Measurements from ENCODE around the gene RNPEPL1. TPM values are rescaled to one million over a fixed set of nuclear protein-coding genes. Genes with fewer than 3 reads are reported as not detected.

Gene RNPEPL1
- total RNA-seq, 3 donors from 2014 or later = 22.4 to 57.9 (median 42.3) TPM

- Histone ChIP-seq H3K4me1 (peaks cover 2 to 7% of the 10 kb centered on the region in 2 donors), H3K36me3 (no peaks in the 10 kb centered on the region), H3K9me3 (no peaks in the 10 kb centered on the region), H3K27me3 (no peaks in the 10 kb centered on the region), H3K4me3 (no peak overlapping the region), H3K27ac (peak overlapping the region in 1 of 2 donors; percentile 3)
- TF ChIP-seq POLR2A (IDR thresholded peaks at IDR 0.05) (no peak), CTCF (IDR thresholded peaks at IDR 0.05) (no peak), POLR2AphosphoS5 (IDR thresholded peaks at IDR 0.05) (no peak)
- intact Hi-C loops (cut with DNase I; ENCODE audit: low total_unique reads) = no loop called here
- DNase-seq (ENCODE audit: low spot score in 2 of 2) = no peak
Observed at GRCh38 chr2:240575101-240575965, 7.0 kb downstream of the RNPEPL1 start.

DNA sequence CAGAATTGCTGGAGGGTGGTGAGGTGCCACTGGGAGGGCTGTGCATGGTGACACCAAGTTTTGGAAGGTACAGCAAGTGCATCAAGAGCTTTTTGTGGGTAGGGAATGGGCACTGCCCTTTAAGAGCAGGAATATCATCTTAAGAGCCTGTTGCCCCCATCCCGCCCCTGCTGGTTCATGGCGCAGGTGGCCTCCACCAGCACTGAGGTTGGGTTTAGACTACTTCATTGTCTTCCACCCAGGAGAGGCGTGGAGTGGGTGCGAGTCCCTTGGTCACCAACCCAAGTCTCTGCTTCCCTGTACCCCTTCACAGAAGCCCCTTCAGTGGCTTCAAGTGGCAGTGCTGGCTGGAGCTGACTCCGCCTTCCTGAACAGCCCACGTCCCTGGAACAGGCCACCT is 7.8 kb downstream of the RNPEPL1 start:
- Histone ChIP-seq H3K27ac (no peak overlapping the region), H3K4me3 (no peak overlapping the region), H3K36me3 (no peaks in the 10 kb centered on the region), H3K27me3 (no peaks in the 10 kb centered on the region), H3K9me3 (no peaks in the 10 kb centered on the region), H3K4me1 (peaks cover 0 to 7% of the 10 kb centered on the region in 2 donors)
- DNase-seq (ENCODE audit: low spot score in 2 of 2) = no peak
- TF ChIP-seq CTCF (IDR thresholded peaks at IDR 0.05) = no peak
- intact Hi-C loops (cut with DNase I; ENCODE audit: low total_unique reads) = no loop called here

GRCh38 chr2:240576436-240577205 is 8.3 kb downstream of the RNPEPL1 start:
- Histone ChIP-seq H3K9me3 (no peaks in the 10 kb centered on the region), H3K27me3 (no peaks in the 10 kb centered on the region), H3K4me3 (no peak overlapping the region), H3K36me3 (no peaks in the 10 kb centered on the region), H3K4me1 (peaks cover 0 to 7% of the 10 kb centered on the region in 2 donors), H3K27ac (no peak overlapping the region)
- intact Hi-C loops (cut with DNase I; ENCODE audit: low total_unique reads) = no loop called here
- no peak for DNase-seq (ENCODE audit: low spot score in 2 of 2)
- TF ChIP-seq CTCF (IDR thresholded peaks at IDR 0.05) = no peak
- no peak for TF ChIP-seq POLR2AphosphoS5 (IDR thresholded peaks at IDR 0.05)
- no peak for TF ChIP-seq POLR2A (IDR thresholded peaks at IDR 0.05)

DNA sequence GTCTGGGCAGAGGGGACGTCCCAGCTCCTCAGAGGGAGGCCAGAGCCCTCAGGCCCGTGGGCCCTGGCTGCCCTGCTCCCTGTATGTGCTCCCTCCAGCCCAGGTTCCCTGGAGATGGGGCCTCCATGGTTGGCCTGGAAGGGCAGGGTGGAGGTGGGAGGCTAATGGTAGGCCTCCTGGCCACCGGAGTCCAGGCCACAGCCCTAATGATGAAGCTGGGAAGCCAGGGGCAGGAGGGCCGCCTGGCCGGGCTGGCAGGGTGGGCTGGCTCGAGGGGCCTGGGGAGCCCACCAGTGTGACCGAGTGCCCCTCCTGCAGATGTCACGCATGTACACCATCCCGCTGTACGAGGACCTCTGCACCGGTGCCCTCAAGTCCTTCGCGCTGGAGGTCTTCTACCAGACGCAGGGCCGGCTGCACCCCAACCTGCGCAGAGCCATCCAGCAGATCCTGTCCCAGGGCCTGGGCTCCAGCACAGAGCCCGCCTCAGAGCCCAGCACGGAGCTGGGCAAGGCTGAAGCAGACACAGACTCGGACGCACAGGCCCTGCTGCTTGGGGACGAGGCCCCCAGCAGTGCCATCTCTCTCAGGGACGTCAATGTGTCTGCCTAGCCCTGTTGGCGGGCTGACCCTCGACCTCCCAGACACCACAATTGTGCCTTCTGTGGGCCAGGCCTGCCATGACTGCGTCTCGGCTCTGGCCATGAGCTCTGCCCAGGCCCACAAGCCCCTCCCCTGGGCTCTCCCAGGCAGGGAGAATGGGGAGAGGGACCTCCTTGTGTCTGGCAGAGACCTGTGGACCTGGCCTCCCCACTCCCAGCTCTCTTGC is 9.2 kb downstream of the RNPEPL1 start:
- Histone ChIP-seq H3K27me3 (no peaks in the 10 kb centered on the region), H3K4me1 (peaks cover 0 to 7% of the 10 kb centered on the region in 2 donors), H3K4me3 (no peak overlapping the region), H3K27ac (no peak overlapping the region), H3K36me3 (no peaks in the 10 kb centered on the region), H3K9me3 (no peaks in the 10 kb centered on the region)
- DNase-seq (ENCODE audit: low spot score in 2 of 2) = no peak
- TF ChIP-seq POLR2AphosphoS5 (IDR thresholded peaks at IDR 0.05) (no peak), POLR2A (IDR thresholded peaks at IDR 0.05) (no peak), CTCF (IDR thresholded peaks at IDR 0.05) (no peak)
- intact Hi-C loops (cut with DNase I; ENCODE audit: low total_unique reads) = no loop called here

Data from breast epithelium (tissue), 4 donors.